ENCODE measurements around the gene NDUFA11.

DNA sequence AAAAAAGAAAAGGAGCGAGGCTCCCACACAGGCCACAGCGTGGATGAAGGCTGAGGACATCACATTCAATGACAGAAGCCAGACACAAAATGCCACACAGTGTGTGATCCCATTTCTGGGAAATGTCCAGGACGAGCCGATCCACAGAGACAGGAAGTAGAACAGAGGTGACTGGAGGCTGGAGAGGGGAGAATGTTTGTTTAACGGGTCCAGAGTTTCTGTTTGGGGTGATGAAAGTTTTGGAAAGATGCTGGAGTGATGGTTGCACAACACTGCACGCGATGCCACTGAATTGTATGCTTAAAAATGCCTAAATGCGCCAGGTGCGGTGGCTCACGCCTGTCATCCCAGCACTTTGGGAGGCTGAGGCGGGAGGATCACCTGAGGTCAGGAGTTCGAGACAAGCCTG is 32.6 kb downstream of the NDUFA11 start:
- TF ChIP-seq, protein P1, sequence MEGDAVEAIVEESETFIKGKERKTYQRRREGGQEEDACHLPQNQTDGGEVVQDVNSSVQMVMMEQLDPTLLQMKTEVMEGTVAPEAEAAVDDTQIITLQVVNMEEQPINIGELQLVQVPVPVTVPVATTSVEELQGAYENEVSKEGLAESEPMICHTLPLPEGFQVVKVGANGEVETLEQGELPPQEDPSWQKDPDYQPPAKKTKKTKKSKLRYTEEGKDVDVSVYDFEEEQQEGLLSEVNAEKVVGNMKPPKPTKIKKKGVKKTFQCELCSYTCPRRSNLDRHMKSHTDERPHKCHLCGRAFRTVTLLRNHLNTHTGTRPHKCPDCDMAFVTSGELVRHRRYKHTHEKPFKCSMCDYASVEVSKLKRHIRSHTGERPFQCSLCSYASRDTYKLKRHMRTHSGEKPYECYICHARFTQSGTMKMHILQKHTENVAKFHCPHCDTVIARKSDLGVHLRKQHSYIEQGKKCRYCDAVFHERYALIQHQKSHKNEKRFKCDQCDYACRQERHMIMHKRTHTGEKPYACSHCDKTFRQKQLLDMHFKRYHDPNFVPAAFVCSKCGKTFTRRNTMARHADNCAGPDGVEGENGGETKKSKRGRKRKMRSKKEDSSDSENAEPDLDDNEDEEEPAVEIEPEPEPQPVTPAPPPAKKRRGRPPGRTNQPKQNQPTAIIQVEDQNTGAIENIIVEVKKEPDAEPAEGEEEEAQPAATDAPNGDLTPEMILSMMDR (IDR thresholded peaks at IDR 0.05): no peak
- no peak for TF ChIP-seq POLR2AphosphoS5 (IDR thresholded peaks at IDR 0.05)

All from suprapubic skin (tissue), 3 donors.